Measurements from ENCODE around the gene RDH11. TPM values are rescaled to one million over a fixed set of nuclear protein-coding genes. Genes with fewer than 3 reads are reported as not detected.
A peak's percentile ranks its signal among the peaks of the same experiment; 100 is the strongest.

Gene RDH11
- total and polyA plus RNA-seq, 2 experiments from 2014 or later = 95.2 to 139 TPM

DNA sequence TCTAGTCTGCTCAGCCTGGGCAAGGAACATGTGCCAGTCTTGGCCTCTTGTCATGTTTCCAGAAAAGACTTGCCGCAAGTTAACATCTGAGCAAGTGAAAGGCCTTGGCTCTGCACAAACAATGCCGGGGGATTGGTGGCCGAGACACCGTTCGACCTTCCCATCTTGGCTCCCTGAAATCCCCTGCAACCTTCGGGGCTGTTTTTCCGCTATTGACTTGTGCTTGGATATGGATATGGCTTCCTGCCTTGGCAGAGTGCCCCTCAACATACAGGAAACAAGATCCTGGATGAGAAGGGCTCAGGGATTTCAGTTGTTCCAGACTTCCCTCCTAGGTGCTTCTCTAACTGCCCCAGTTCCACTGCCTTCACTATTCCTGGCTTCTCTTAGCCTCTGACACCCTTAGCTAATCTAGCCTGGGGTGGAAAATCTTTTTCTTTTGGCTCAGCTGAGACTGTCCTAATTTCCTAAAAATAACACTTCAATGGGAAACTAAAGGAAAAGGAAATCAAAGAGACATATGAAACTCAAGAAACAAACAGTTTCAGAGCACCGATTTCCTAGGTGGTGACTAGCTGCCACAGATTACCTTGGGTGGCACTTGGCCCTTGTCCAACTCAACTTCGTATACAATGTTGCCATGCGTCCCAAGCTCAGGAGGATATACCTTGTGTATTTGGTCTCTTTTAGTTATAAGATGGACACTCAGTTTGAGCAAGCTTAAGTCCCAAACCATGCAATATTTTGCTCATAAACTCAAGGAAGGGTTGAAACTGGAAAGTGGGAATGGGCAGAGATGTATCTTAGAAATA lies 40.0 kb upstream of the RDH11 start:
- TF ChIP-seq, protein P1, sequence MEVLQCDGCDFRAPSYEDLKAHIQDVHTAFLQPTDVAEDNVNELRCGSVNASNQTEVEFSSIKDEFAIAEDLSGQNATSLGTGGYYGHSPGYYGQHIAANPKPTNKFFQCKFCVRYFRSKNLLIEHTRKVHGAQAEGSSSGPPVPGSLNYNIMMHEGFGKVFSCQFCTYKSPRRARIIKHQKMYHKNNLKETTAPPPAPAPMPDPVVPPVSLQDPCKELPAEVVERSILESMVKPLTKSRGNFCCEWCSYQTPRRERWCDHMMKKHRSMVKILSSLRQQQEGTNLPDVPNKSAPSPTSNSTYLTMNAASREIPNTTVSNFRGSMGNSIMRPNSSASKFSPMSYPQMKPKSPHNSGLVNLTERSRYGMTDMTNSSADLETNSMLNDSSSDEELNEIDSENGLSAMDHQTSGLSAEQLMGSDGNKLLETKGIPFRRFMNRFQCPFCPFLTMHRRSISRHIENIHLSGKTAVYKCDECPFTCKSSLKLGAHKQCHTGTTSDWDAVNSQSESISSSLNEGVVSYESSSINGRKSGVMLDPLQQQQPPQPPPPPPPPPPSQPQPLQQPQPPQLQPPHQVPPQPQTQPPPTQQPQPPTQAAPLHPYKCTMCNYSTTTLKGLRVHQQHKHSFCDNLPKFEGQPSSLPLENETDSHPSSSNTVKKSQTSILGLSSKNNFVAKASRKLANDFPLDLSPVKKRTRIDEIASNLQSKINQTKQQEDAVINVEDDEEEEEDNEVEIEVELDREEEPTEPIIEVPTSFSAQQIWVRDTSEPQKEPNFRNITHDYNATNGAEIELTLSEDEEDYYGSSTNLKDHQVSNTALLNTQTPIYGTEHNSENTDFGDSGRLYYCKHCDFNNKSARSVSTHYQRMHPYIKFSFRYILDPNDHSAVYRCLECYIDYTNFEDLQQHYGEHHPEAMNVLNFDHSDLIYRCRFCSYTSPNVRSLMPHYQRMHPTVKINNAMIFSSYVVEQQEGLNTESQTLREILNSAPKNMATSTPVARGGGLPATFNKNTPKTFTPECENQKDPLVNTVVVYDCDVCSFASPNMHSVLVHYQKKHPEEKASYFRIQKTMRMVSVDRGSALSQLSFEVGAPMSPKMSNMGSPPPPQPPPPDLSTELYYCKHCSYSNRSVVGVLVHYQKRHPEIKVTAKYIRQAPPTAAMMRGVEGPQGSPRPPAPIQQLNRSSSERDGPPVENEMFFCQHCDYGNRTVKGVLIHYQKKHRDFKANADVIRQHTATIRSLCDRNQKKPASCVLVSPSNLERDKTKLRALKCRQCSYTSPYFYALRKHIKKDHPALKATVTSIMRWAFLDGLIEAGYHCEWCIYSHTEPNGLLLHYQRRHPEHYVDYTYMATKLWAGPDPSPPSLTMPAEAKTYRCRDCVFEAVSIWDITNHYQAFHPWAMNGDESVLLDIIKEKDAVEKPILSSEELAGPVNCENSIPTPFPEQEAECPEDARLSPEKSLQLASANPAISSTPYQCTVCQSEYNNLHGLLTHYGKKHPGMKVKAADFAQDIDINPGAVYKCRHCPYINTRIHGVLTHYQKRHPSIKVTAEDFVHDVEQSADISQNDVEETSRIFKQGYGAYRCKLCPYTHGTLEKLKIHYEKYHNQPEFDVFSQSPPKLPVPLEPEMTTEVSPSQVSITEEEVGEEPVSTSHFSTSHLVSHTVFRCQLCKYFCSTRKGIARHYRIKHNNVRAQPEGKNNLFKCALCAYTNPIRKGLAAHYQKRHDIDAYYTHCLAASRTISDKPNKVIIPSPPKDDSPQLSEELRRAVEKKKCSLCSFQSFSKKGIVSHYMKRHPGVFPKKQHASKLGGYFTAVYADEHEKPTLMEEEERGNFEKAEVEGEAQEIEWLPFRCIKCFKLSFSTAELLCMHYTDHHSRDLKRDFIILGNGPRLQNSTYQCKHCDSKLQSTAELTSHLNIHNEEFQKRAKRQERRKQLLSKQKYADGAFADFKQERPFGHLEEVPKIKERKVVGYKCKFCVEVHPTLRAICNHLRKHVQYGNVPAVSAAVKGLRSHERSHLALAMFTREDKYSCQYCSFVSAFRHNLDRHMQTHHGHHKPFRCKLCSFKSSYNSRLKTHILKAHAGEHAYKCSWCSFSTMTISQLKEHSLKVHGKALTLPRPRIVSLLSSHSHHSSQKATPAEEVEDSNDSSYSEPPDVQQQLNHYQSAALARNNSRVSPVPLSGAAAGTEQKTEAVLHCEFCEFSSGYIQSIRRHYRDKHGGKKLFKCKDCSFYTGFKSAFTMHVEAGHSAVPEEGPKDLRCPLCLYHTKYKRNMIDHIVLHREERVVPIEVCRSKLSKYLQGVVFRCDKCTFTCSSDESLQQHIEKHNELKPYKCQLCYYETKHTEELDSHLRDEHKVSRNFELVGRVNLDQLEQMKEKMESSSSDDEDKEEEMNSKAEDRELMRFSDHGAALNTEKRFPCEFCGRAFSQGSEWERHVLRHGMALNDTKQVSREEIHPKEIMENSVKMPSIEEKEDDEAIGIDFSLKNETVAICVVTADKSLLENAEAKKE (CRISPR knock-in tag; IDR thresholded peaks at IDR 0.05) = no peak
- no peak for TF ChIP-seq POLR2AphosphoS5 (IDR thresholded peaks at IDR 0.05; ENCODE audit: low read depth)
- no peak for TF ChIP-seq EZH2 (IDR thresholded peaks at IDR 0.05; ENCODE audit: low read depth, unreplicated experiment)
- no peak for TF ChIP-seq REST (IDR thresholded peaks at IDR 0.05; ENCODE audit: unreplicated experiment)
- no peak for TF ChIP-seq NANOG (IDR thresholded peaks at IDR 0.05; ENCODE audit: borderline replicate concordance)
- TF ChIP-seq ZNF331 (CRISPR knock-in tag; IDR thresholded peaks at IDR 0.05; ENCODE audit: low read depth) = no peak
- TF ChIP-seq CREB1 (CRISPR knock-in tag; IDR thresholded peaks at IDR 0.05; ENCODE audit: low read depth) = no peak
- TF ChIP-seq ZNF114 (CRISPR knock-in tag; IDR thresholded peaks at IDR 0.05) = no peak
- Mint-ChIP-seq H3K9me3 (no peaks in the 10 kb centered on the region), H3K27ac (no peak overlapping the region), H3K27me3 (ENCODE audit: insufficient read depth, low read depth, poor library complexity) (peaks cover 2% of the 10 kb centered on the region), H3K36me3 (ENCODE audit: low read depth) (no peaks in the 10 kb centered on the region), H3K4me3 (no peak overlapping the region), H3K4me1 (peaks cover 13% of the 10 kb centered on the region)
- no peak overlapping the region for H3K4me2 ChIP-seq
- H3K79me2 ChIP-seq (replicated peaks; ENCODE audit: insufficient read depth) = no peaks in the 10 kb centered on the region
- no peak overlapping the region for H3K27ac ChIP-seq (ENCODE audit: low read depth)
- H3K27me3 ChIP-seq (ENCODE audit: insufficient read depth) = no peaks in the 10 kb centered on the region
- no peaks in the 10 kb centered on the region for H4K20me1 ChIP-seq (replicated peaks; ENCODE audit: insufficient read depth)
- 0 out of 2 replicates have a peak, but pooled peaks cover 3% of the 10 kb centered on the region for H3K4me1 ChIP-seq (ENCODE audit: insufficient read depth)
- no peaks in the 10 kb centered on the region for H3K9me2 ChIP-seq (ENCODE audit: insufficient read depth)
- ATAC-seq (no peak), DNase-seq (ENCODE audit: low spot score) (no peak)
- peak overlapping the region; percentile 40; the same call in 1 of the 2 replicates for H2AFZ ChIP-seq
- no peaks in the 10 kb centered on the region for H3K36me3 ChIP-seq (ENCODE audit: insufficient read depth)
- H3F3A ChIP-seq (replicated peaks; ENCODE audit: low read depth) = no peaks in the 10 kb centered on the region
- no peak overlapping the region for H3K4me3 ChIP-seq
